ENCODE results near the gene TSHZ2. TPM values are rescaled to one million over a fixed set of nuclear protein-coding genes. Genes with fewer than 3 reads are reported as not detected.

TSHZ2 gene
- total RNA-seq, 1 experiment from 2014 or later, result 0.07 TPM

GRCh38 chr20:53091789-53092188 is 119.6 kb downstream of the TSHZ2 start:
- Histone ChIP-seq H2BK120ac (ENCODE audit: low read depth, low read length, poor library complexity, severe bottlenecking) (no peak overlapping the region), H3K14ac (ENCODE audit: insufficient read depth, low read length) (no peak overlapping the region), H2AFZ (ENCODE audit: low read length) (no peak overlapping the region), H3K79me2 (ENCODE audit: insufficient read depth, low read length) (no peaks in the 10 kb centered on the region), H3K23me2 (ENCODE audit: insufficient read length, low read depth, low read length, poor library complexity, severe bottlenecking) (no peaks in the 10 kb centered on the region), H3K79me1 (ENCODE audit: insufficient read depth, low read depth, low read length, poor library complexity, severe bottlenecking) (no peaks in the 10 kb centered on the region), H2BK15ac (ENCODE audit: low read depth, low read length) (no peak overlapping the region), H4K20me1 (ENCODE audit: control insufficient read depth, insufficient read depth, insufficient read length) (no peaks in the 10 kb centered on the region), H2AK5ac (ENCODE audit: insufficient read length, low read length) (no peak overlapping the region), H4K5ac (ENCODE audit: insufficient read length, low read depth, low read length) (no peak overlapping the region), H3K23ac (ENCODE audit: insufficient read length, low read depth, low read length) (no peak overlapping the region), H3K4ac (ENCODE audit: low read depth, low read length) (no peak overlapping the region), H2BK20ac (ENCODE audit: low read depth, low read length, poor library complexity, severe bottlenecking) (no peak overlapping the region), H3K27me3 (ENCODE audit: insufficient read depth, low read length) (no peaks in the 10 kb centered on the region), H4K8ac (replicated peaks; ENCODE audit: insufficient read length, low read depth, low read length) (no peak overlapping the region), H3K9me3 (ENCODE audit: control insufficient read depth, low read depth, low read length) (no peaks in the 10 kb centered on the region), H3K4me1 (ENCODE audit: insufficient read depth, low read length) (no peaks in the 10 kb centered on the region), H3K4me2 (ENCODE audit: insufficient read depth, insufficient read length, low read length) (no peak overlapping the region), H3T11ph (ENCODE audit: low read length) (no peak overlapping the region), H2BK5ac (ENCODE audit: insufficient read length, low read length) (no peak overlapping the region), H3K18ac (ENCODE audit: insufficient read length, low read depth, low read length) (no peak overlapping the region), H3K9ac (ENCODE audit: extremely low read depth, insufficient read length, low read length) (no peak overlapping the region), H2BK12ac (ENCODE audit: insufficient read length, low read depth, low read length) (no peak overlapping the region), H3K27ac (ENCODE audit: insufficient read length, low read depth, low read length) (no peak overlapping the region), H4K91ac (ENCODE audit: insufficient read length, low read depth, low read length) (no peak overlapping the region), H3K56ac (ENCODE audit: insufficient read length, low read depth, low read length) (no peak overlapping the region)
- H3K4me3 Mint-ChIP-seq, result no peak overlapping the region
- H3K27me3 Mint-ChIP-seq (ENCODE audit: low read depth), result no peaks in the 10 kb centered on the region
- no peak for DNase-seq
- H3K36me3 Mint-ChIP-seq (ENCODE audit: insufficient read depth in 1 of 3, low read depth in 3 of 3), result no peaks in the 10 kb centered on the region
- no peaks in the 10 kb centered on the region for H3K4me1 Mint-ChIP-seq
- no CpG with 5 or more reads among the region's 4 CpGs for WGBS (ENCODE audit: extremely low coverage, insufficient read length, low lambda C conversion rate)
- no peak overlapping the region for H3K27ac Mint-ChIP-seq
- no peaks in the 10 kb centered on the region for H3K9me3 Mint-ChIP-seq
- TF ChIP-seq, protein P1, sequence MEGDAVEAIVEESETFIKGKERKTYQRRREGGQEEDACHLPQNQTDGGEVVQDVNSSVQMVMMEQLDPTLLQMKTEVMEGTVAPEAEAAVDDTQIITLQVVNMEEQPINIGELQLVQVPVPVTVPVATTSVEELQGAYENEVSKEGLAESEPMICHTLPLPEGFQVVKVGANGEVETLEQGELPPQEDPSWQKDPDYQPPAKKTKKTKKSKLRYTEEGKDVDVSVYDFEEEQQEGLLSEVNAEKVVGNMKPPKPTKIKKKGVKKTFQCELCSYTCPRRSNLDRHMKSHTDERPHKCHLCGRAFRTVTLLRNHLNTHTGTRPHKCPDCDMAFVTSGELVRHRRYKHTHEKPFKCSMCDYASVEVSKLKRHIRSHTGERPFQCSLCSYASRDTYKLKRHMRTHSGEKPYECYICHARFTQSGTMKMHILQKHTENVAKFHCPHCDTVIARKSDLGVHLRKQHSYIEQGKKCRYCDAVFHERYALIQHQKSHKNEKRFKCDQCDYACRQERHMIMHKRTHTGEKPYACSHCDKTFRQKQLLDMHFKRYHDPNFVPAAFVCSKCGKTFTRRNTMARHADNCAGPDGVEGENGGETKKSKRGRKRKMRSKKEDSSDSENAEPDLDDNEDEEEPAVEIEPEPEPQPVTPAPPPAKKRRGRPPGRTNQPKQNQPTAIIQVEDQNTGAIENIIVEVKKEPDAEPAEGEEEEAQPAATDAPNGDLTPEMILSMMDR (conservative IDR thresholded peaks at IDR 0.05), result no peak

Data from H9 (cell line).